ENCODE data around the gene IFNK. TPM values are rescaled to one million over a fixed set of nuclear protein-coding genes. Genes with fewer than 3 reads are reported as not detected.
A peak's percentile ranks its signal among the peaks of the same experiment; 100 is the strongest.

IFNK gene
- total RNA-seq, 2 donors from 2014 or later = not detected

DNA sequence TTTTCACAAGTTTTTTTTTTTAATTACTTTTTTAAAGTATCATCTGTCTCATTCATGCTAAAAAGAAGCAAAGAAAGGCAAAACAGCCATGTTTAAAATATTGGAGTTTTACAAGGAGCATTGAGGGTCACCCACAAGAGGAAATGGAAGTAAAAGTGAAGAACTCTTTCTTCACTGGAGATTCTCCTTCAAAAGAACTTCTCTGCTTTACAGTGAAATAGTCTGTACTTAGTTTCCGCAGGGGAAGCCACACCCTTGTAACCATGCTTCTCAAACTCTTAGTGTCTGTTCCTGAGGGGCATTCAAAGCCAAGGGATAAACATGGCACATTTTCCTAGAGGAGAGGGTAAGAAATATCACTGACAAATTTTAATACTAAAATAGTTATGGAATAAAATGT, 40.6 kb downstream of the IFNK start:
- DNase-seq (ENCODE audit: low spot score) = no peak
- intact Hi-C loops (cut with DNase I) = no loop called here

DNA sequence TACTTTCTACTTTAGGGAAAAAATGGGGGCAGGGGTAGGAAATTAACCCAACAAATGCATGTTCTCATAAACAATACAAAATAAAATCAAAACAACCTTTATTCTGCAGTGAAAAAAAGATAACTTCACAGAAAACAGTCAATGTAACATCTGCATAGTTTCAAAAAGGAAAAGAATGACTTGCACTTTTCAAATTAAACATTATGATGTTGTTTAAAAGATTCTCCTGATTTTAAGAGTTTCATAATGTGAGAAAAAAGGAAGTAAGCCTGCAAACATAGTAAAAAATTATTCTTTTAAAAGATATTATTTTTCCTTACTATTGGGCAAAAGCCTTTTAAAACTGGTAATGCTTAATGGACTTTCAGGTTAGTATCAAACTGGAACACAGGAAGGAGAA, 41.6 kb downstream of the IFNK start:
- DNase-seq (ENCODE audit: low spot score) = no peak
- intact Hi-C loops (cut with DNase I) = no loop called here

- DNase-seq (ENCODE audit: low spot score) = no peak
- intact Hi-C loops (cut with DNase I) = no loop called here
Measured at GRCh38 chr9:27566118-27566517, 42.0 kb downstream of the IFNK start.

DNA sequence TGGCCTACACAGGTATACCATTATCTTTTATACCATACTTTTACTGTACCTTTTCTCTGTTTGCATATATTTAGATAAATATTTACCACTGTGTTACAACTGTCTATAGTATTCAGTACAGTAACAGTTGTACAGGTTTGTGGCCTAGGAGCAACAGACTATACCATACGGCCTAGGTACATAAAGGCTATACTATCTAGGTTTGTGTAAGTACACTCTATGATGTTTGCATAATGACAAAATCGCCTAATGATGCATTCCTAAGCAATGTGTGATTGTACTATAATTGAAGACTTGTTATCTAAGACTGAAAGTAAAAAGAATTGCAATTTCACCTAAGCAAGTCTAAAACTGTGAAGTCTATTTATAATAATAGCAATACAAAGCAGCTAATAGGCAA, 45.3 kb downstream of the IFNK start:
- intact Hi-C loops (cut with DNase I) = no loop called here
- no peak for DNase-seq (ENCODE audit: low spot score)

DNA sequence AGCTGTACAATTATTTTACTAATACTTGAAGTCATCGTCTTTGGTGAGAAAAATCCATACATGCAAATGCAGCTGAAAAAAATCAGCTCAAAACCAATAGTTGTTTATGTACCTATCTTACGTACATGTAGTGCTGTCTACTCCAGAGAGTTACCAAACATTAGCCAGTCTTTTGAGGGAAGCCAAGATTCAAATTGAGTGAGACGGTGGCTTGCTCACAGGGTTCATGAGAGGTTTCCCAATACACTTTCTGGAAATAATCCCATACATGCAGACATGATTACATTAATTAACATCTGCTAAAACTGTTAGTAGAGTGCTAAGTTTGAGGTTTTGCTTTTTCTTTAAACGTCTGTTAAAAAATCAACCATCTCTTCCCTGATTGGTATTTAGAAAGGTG, 46.9 kb downstream of the IFNK start:
- intact Hi-C loops (cut with DNase I) = no loop called here

GRCh38 chr9:27572061-27572460, 48.0 kb downstream of the IFNK start:
- no peak for DNase-seq (ENCODE audit: low spot score)
- intact Hi-C loops (cut with DNase I) = no loop called here

More for the DNA sequence above, 46.9 kb downstream of the IFNK start:
- DNase-seq (ENCODE audit: low spot score) = no peak

DNA sequence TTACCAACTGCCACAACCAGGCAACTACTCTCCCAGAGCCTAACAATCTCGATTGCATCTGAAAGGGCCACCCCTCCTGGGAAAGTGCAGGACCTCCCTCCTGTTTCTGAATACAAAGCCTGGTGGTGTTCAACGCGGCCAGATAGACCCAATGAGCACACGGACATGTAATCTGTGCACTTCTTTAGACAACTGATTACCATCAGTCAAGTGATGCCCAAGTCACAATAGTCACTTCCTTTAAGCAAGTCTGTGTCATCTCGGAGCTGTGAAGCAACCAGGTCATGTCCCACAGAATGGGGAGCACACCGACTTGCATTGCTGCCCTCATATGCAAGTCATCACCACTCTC, 48.5 kb downstream of the IFNK start:
- no peak for DNase-seq (ENCODE audit: low spot score)
- intact Hi-C loops (cut with DNase I) = no loop called here

DNA sequence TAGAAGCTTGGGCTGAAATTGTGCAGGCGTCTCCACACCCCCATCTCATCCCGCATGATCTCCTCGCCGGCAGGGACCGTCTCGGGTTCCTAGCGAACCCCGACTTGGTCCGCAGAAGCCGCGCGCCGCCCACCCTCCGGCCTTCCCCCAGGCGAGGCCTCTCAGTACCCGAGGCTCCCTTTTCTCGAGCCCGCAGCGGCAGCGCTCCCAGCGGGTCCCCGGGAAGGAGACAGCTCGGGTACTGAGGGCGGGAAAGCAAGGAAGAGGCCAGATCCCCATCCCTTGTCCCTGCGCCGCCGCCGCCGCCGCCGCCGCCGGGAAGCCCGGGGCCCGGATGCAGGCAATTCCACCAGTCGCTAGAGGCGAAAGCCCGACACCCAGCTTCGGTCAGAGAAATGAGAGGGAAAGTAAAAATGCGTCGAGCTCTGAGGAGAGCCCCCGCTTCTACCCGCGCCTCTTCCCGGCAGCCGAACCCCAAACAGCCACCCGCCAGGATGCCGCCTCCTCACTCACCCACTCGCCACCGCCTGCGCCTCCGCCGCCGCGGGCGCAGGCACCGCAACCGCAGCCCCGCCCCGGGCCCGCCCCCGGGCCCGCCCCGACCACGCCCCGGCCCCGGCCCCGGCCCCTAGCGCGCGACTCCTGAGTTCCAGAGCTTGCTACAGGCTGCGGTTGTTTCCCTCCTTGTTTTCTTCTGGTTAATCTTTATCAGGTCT, 49.0 kb downstream of the IFNK start, which contains the start of gene C9orf72:
C9orf72 (minus strand) TSS at position 564 of the 716 bp plus-strand sequence. CDS start 6,361 bp downstream, outside the sequence.
- intact Hi-C loops (cut with DNase I) = no loop called here
- DNase-seq (ENCODE audit: low spot score) = peak; percentile 95

- intact Hi-C loops (cut with DNase I) = no loop called here
- DNase-seq (ENCODE audit: low spot score) = peak; percentile 98
Measured at GRCh38 chr9:27573634-27574590, 49.8 kb downstream of the IFNK start.

Other genes starting within 250 kb of the IFNK start
- not detected for gene EQTN, start 227.1 kb upstream of the IFNK start, total RNA-seq
- 1 to 10 TPM; 3.2 to 4.0 TPM for gene MOB3B, start 5.5 kb downstream of the IFNK start, total RNA-seq
- gene C9orf72, start 49.2 kb downstream of the IFNK start, total RNA-seq = 10 to 100 TPM; 16.6 to 19.1 TPM